NCI-H748 (cell line): Measurements from ENCODE around the gene CCDC85A.

ENCODE experiments used
- DNase-seq: peaks from one replicate; lab custom pipeline; 2025; ENCODE audit not compliant: unreplicated experiment; lab: John Stamatoyannopoulos, UW

The CCDC85A gene

GRCh38 chr2:56292951-56293350 is 109.2 kb downstream of the CCDC85A start:
- no peak for DNase-seq

DNA sequence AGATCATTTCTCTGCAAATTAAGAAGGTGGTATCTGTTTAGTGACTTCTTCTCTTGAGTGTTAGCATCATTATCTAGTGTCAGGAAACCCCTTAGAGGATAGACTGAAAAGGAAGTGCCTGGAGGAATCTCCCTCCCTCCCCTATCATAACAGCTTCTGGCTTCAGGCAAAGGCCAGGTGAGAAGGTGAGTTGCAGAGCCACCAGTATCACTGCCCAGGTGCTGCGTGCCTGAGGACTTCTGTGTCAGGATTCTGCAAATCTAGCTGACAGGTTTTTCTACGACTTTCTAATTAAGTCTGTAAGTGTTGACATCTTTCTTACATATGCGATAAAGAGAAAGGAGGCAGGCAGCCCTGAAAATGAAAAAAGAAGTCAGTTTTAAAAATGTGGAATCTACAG is 111.9 kb downstream of the CCDC85A start:
- no peak for DNase-seq

DNA sequence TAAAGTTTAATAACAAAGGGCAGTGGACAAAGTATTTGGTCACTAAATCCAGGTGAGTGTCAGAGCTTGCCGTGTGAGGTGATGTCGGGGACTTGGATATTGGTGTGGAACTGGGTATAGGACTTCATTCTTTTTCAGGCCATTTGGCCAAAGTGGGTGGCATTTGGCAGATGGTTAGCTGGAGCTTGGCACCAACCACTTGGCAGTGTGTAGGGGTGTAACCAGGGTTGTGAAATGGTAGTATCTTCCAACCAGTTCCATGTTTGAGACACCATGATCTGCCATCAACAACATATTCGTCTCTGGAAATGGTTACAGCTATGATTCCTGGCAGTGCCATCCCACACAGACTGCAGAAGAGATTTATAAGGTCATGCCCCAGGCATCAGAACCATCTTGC is 113.9 kb downstream of the CCDC85A start:
- DNase-seq = no peak

- DNase-seq = no peak
These were observed 115.4 kb downstream of the CCDC85A start for GRCh38 chr2:56299171-56299691.

DNA sequence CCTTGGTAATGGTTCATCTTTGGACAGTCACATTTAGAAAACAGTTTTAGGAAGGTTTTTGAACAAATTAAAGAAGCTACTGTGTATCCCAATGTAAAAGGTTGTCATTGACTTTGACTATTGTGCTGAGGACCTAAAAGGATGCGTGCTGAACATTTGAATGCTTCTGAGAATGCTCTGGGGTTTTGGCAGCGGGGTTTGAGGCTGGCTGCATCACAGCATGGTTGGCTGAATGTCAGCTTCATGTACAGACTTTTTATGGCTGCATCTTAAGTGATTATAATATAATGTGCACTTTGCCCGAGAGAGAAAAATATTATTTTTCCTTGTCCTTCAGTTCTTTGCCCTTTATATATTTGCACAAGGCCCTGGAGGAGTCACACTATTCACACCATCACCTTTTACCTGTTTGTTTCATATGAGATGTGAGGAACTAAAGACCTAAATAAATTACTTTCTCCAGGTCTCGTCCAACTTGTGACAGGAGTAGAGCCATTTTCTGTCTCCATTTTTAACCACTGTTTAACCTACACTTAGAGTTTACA is 125.9 kb downstream of the CCDC85A start:
- no peak for DNase-seq

- DNase-seq = peak; percentile 25
These were observed 129.7 kb downstream of the CCDC85A start for GRCh38 chr2:56313500-56313921.

- no peak for DNase-seq
These were observed 130.6 kb downstream of the CCDC85A start for GRCh38 chr2:56314371-56314770.

DNA sequence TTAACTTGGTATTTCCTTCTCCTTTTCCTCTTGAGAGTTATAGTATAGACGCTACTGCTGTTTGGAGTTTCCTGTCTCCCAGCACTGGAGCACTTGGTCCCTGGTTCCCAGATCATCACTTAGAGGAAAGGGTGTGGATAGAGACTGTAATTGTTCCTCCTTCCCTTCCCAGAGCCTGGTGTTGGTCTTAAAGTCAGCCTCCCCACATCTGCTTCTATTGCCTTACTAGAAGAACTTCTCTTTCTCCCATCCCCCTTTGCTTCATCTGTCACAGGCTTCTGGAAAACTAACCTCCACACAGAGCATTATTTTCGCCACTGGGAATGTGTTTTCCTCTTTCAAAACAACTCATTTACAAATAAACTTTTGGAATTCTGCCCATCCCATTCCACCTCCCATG is 131.0 kb downstream of the CCDC85A start:
- DNase-seq = no peak

DNA sequence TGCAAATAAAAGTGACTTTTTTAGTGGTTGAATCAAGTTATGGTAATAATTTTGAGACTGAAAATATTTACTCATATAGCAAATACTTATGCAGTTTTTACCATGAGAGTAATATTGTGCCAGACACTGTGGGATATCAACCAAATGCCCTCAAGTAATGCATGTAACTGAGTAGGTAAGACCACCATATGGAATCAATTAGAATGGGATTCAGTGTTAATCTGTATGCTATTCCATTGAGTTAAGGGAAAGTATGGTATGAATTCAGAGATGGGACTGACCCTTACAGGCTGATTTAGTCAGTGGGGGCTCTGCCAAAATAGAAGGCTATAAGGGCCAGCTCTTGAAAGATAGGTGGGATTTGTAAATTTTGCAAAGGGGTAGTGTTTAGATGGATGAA is 131.6 kb downstream of the CCDC85A start:
- DNase-seq = no peak

- no peak for DNase-seq
These were observed 132.2 kb downstream of the CCDC85A start for GRCh38 chr2:56316011-56316410.

GRCh38 chr2:56318147-56318546 is 134.4 kb downstream of the CCDC85A start:
- no peak for DNase-seq

DNA sequence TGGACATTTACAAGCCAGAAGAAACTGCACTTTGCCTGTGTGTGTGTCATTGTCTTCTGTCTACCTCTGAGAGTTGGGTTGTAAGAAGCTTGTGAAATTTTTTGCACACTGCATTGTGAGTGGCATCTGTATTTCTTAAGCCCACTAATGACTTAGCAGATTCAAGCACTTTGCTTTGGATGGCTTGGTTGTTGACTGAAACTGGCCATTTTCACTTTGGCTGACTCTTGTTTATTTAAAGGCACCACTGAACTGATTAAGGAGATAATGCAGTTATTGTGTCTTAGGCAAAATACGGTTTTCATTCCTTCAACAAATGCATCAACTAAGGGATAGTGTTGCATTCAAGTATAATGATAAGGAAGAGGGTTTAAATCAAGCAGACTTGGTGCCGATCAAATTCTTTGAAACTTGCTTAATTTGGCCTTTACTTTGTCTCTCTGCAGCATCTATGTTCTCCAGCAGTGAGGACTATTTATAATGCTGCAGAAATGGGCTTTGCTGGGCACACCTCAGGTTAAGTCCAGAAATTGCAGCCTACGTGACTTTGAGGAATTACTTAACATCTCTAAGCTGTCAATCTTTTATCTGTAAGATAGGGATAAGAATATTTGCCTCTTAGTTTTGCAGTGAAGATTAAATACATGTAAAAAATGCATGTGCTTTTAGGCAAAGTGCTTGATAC is 142.0 kb downstream of the CCDC85A start:
- DNase-seq = no peak

DNA sequence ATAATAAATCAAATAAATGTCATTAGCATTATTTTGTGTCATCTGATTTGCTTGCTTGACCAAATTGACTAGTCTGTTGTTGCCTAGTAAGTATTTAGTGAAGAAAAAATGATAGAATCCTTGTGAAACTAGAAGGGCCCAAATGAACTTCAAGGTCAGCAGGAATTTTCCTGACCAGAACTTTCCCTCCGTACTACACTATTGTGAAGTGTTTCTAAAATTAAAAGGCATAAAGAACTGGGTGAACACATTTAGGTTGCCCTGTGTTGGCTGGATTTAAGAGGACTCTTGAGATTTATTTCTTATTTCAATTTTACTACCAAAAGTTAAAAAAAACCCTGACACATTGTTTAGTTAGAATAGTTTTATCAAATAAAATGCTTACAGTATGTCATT is 142.6 kb downstream of the CCDC85A start:
- DNase-seq = no peak

DNA sequence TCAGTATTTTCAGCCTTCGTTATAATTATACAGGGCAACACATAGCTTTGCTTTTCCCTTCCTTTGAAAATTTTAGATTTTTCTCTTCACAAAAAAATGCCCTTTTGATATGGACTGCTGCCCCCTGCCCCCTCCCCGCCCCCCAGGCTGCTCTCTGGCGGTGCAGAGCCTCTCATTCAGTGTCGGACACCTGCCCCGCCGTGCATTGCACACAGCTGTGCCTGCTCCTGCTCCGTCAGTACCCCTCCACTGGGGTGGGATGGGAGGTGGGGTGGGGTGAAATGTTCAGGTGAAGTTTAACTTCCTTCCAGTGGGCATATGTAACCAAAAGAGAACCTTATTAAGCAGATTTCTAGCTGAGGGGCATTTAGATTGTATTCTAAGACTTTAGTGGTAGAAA is 148.0 kb downstream of the CCDC85A start:
- DNase-seq = no peak

GRCh38 chr2:56333812-56334485 is 150.2 kb downstream of the CCDC85A start:
- DNase-seq = no peak

DNA sequence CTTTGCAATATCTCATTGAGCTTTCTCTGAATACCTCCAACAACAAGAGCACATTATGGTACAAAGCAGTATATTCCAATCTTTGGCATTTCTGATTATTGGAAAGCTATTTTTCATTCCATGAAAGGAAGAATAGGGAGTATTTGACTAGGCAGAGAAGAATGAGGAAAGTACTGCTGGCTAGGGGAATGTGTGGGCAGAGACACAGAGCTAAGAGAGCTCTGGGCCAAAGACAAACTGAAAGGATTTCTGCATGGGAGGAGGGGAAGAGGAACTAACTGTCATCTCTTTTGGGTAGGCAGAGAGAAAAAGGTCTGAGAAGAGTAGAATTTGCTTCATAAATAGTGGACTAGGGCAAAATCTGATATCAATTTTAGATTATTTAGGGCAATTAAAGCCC is 150.8 kb downstream of the CCDC85A start:
- DNase-seq = no peak

DNA sequence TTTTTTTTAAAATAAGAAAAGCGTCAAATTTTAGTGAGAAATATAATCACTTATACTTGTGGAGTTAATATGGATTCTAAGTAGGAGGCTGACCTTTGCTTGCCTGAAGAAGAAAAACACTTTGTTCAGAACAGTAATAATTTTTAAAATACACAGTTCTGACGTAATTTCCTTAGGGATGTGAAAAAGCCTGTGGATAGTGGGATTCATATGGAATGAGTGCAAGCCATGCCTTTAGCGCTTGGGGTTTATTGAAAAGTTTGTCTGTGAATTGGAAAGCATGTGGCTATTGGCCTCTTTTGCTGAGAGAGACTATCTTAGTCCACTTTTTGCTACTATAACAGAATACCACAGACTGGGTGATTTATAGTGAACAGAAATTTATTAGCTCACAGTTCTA is 151.3 kb downstream of the CCDC85A start:
- no peak for DNase-seq

GRCh38 chr2:56337342-56337741 is 153.6 kb downstream of the CCDC85A start:
- peak; percentile 82 for DNase-seq

DNA sequence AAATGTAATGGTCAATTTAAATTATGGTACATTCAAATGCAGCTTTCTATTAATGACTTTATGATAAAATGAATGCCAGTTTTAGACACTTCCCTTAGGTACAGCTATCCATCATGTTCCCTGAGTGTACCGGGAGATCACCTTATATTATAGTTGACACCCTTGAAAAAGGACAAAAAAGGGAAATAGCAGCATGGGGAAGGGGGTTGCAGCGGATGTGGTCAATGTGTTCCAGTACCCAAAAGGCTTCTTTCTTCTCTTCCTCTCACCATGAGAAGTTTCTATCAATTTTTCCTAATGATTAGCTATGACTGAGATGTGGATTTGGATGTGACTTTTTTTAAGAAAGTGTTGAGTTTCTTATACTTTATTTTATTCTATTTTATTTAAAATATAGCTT is 154.4 kb downstream of the CCDC85A start:
- DNase-seq = no peak

DNA sequence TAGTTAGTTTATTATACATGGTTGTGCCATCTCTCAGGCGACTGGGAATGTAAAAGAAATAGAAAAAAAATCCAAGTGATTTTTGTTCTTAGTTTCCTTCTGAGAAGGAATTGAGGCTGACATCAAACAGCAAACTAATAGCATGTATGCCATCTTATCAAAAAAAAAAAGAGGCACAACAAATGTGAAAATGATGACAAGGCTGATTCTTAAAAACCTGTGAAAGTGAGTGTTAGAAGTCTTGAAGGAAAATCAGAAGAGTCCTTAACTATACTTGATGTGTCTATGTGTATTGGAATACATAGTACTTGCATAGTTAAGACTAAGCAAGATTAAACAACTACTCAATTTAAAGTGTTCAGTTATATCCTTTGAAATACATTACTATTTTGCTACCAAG is 161.0 kb downstream of the CCDC85A start:
- no peak for DNase-seq

DNA sequence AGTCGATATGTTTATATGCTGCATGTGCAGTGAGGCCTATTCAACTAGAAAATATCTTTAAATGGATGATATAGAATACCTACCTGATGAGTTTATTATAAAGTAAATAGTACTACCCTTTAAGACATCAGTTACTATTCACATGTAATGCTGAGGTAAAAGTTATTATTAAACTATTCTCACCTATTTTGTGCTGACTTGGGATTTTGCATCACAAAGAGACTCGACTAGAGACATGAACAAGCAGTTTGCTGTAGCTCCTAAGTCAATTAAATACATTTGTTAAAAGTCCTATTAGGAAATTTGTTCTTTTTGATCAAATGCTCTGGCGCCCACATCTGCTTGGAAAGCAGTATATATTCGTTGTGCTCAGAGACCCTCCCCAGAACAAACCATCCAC is 164.1 kb downstream of the CCDC85A start:
- no peak for DNase-seq
